ENCODE results near the gene TVP23C. TPM values are rescaled to one million over a fixed set of nuclear protein-coding genes. Genes with fewer than 3 reads are reported as not detected.
A peak's percentile ranks its signal among the peaks of the same experiment; 100 is the strongest.
"Not testable (repeated sequence)": the region's sequence is repeated elsewhere in the genome, so short reads cannot be mapped to it uniquely, and the experiment has no call there.

Gene TVP23C
- 13.3 and 19.4 TPM in 2 replicates for total RNA-seq

GRCh38 chr17:15563375-15563857 lies at the start of gene TVP23C:
TVP23C (minus strand) TSS chr17:15563483; CDS start chr17:15563448, 35 bp downstream.
- DNase-seq (ENCODE audit: low read depth in 2 of 2), result peak; percentile 84 to 94

GRCh38 chr17:15592960-15593359 lies 29.7 kb upstream of the TVP23C start:
- DNase-seq (ENCODE audit: low read depth in 2 of 2), result not testable (repeated sequence)

- DNase-seq (ENCODE audit: low read depth in 2 of 2), result not testable (repeated sequence)
Observed at GRCh38 chr17:15591986-15592385, 28.7 kb upstream of the TVP23C start.

GRCh38 chr17:15590844-15591243 lies 27.6 kb upstream of the TVP23C start:
- DNase-seq (ENCODE audit: low read depth in 2 of 2), result not testable (repeated sequence)

GRCh38 chr17:15589544-15590536 lies 26.6 kb upstream of the TVP23C start:
- not testable (repeated sequence) for DNase-seq (ENCODE audit: low read depth in 2 of 2)

GRCh38 chr17:15588017-15588416 lies 24.7 kb upstream of the TVP23C start:
- not testable (repeated sequence) for DNase-seq (ENCODE audit: low read depth in 2 of 2)

GRCh38 chr17:15583313-15583712 lies 20.0 kb upstream of the TVP23C start:
- DNase-seq (ENCODE audit: low read depth in 2 of 2), result not testable (repeated sequence)

GRCh38 chr17:15581462-15581861 lies 18.2 kb upstream of the TVP23C start:
- DNase-seq (ENCODE audit: low read depth in 2 of 2), result not testable (repeated sequence)

GRCh38 chr17:15576848-15577247 lies 13.6 kb upstream of the TVP23C start:
- not testable (repeated sequence) for DNase-seq (ENCODE audit: low read depth in 2 of 2)

- DNase-seq (ENCODE audit: low read depth in 2 of 2), result not testable (repeated sequence)
Observed at GRCh38 chr17:15574660-15575059, 11.4 kb upstream of the TVP23C start.

GRCh38 chr17:15573870-15574269 lies 10.6 kb upstream of the TVP23C start:
- DNase-seq (ENCODE audit: low read depth in 2 of 2), result not testable (repeated sequence)

GRCh38 chr17:15562613-15563374 lies 489 bp downstream of the TVP23C start:
- DNase-seq (ENCODE audit: low read depth in 2 of 2), result not testable (repeated sequence)

- not testable (repeated sequence) for DNase-seq (ENCODE audit: low read depth in 2 of 2)
Observed at GRCh38 chr17:15561439-15561838, 1.8 kb downstream of the TVP23C start.

- DNase-seq (ENCODE audit: low read depth in 2 of 2), result peak; percentile 48 to 83
Observed at GRCh38 chr17:15558403-15559105, 4.7 kb downstream of the TVP23C start.

GRCh38 chr17:15557334-15557832 lies 5.9 kb downstream of the TVP23C start:
- DNase-seq (ENCODE audit: low read depth in 2 of 2), result not testable (repeated sequence)

GRCh38 chr17:15552932-15553331 lies 10.4 kb downstream of the TVP23C start:
- not testable (repeated sequence) for DNase-seq (ENCODE audit: low read depth in 2 of 2)

GRCh38 chr17:15549552-15549951 lies 13.7 kb downstream of the TVP23C start:
- not testable (repeated sequence) for DNase-seq (ENCODE audit: low read depth in 2 of 2)

- not testable (repeated sequence) for DNase-seq (ENCODE audit: low read depth in 2 of 2)
Observed at GRCh38 chr17:15546604-15547003, 16.7 kb downstream of the TVP23C start.

GRCh38 chr17:15540371-15541219 lies 22.7 kb downstream of the TVP23C start:
- DNase-seq (ENCODE audit: low read depth in 2 of 2), result peak in 1 of 2 donors; percentile 58

- DNase-seq (ENCODE audit: low read depth in 2 of 2), result not testable (repeated sequence)
Observed at GRCh38 chr17:15533122-15533521, 30.2 kb downstream of the TVP23C start.
